ENCODE measurements around the gene GNAZ.

GNAZ gene

DNA sequence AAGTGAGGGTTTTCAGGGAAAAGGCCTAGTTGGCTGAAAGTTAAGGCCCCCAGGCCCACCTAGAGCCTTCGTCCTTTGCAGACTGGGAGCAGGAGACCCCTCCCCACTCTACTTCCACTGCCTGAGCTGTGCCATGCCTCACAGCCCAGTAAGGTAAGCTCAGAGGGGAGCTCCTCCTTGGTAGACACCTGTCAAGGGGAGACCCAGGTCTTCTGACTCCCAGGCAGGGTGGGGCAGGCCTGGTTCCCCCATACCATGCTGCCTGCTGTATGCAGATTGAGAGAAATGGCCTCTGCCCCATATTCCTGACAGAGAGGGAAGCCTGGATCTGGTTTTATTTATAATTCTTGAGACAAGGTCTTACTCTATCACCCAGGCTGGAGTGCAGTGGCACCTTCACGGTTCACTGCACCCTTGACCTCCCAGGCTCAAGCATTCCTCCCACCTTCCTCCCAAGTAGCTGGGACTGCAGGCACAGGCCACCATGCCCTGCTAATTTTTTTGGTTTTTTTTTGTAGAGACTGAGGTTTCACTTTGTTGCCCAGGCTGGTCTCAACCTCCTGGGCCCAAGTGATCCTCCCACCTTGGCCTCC is 75.7 kb downstream of the GNAZ start:
- no peak for DNase-seq (ENCODE audit: low read depth)
- TF ChIP-seq, protein P1, sequence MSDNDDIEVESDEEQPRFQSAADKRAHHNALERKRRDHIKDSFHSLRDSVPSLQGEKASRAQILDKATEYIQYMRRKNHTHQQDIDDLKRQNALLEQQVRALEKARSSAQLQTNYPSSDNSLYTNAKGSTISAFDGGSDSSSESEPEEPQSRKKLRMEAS (IDR thresholded peaks at IDR 0.05; ENCODE audit: low read depth, low read length): no peak
- TF ChIP-seq POLR2A (IDR thresholded peaks at IDR 0.05; ENCODE audit: extremely low read depth, insufficient read length) (no peak), MYC (IDR thresholded peaks at IDR 0.05; ENCODE audit: low read depth, low read length) (no peak)
- TF ChIP-seq, protein P2, sequence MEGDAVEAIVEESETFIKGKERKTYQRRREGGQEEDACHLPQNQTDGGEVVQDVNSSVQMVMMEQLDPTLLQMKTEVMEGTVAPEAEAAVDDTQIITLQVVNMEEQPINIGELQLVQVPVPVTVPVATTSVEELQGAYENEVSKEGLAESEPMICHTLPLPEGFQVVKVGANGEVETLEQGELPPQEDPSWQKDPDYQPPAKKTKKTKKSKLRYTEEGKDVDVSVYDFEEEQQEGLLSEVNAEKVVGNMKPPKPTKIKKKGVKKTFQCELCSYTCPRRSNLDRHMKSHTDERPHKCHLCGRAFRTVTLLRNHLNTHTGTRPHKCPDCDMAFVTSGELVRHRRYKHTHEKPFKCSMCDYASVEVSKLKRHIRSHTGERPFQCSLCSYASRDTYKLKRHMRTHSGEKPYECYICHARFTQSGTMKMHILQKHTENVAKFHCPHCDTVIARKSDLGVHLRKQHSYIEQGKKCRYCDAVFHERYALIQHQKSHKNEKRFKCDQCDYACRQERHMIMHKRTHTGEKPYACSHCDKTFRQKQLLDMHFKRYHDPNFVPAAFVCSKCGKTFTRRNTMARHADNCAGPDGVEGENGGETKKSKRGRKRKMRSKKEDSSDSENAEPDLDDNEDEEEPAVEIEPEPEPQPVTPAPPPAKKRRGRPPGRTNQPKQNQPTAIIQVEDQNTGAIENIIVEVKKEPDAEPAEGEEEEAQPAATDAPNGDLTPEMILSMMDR (IDR thresholded peaks at IDR 0.05; ENCODE audit: low read depth, low read length): no peak
- no peak overlapping the region for H3K4me3 ChIP-seq (ENCODE audit: low read depth, low read length)

DNA sequence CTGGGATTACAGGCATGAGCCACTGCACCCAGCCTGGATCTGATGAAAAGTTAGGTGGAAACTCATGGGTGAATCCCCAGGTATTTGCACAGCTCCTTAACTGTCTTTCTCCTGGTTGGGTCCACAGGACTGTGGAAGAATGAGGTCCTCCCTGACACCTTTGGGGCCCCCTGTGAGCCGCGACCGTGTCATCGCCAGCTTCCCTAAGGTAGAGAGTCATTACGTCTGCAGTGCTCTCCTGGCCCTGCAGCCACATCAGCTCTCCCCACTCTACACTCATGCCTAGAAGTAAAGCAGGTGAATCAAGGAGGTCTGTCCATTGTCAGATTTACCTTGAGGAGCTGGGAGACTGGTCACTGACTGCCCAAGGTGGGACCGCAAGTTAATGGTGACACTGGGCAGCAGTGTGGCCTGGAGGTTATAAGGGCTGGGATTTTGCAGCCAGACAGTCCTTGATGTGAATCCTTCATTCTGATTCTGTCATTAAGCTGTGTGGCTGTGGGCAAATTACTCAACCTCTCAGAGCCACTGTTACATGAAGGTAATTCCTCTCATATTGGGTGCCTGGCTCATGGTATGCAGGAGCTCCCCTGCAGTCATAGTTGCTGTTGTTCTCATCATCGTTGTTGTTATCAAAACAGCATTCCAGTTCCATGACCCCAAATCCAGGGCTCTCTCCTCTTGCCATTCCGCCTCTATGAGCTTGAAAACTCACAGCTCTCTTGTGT is 76.3 kb downstream of the GNAZ start:
- no peak overlapping the region for H3K4me3 ChIP-seq (ENCODE audit: low read depth, low read length)
- no peak for DNase-seq (ENCODE audit: low read depth)
- TF ChIP-seq, protein P1 (IDR thresholded peaks at IDR 0.05; ENCODE audit: low read depth, low read length): no peak
- TF ChIP-seq MYC (IDR thresholded peaks at IDR 0.05; ENCODE audit: low read depth, low read length) (no peak), POLR2A (IDR thresholded peaks at IDR 0.05; ENCODE audit: extremely low read depth, insufficient read length) (no peak)
- TF ChIP-seq, protein P2 (IDR thresholded peaks at IDR 0.05; ENCODE audit: low read depth, low read length): no peak

DNA sequence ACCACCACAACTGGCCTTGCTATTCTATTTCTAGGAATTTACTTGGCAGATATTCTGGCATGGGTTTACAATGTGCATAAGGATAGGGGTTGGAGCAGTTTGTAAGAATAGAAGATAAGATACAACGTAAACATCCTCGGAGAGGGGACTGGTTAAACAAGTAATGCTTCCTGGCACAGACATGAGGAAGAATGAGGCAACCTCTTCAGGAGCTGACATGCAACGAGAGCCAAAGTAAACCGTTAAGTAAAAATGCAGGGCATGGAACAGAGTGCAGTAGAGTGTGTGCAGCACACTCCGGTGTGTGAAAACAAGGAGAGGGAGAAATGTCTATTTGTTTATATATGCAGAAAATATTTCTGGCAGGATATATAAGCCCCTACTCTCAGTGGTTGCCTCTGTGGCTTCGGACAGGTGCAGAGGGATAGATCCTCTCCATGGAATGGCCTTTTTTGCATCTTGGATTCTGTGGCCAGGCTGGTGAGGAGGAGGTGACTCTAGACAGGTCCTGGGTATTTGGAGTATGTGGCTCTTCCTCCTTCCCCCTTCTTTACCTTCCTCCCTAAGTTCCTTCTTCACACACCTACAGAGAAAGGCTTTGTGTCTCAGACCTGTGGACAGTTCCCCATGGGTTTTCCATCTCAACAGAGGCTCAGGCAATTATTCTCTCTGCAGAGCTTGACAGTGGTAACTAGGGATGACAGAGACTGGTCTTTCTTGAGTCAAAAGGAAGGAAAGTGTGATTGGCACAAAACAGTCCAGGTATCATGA is 77.5 kb downstream of the GNAZ start:
- H3K4me3 ChIP-seq (ENCODE audit: low read depth, low read length): no peak overlapping the region
- TF ChIP-seq POLR2A (IDR thresholded peaks at IDR 0.05; ENCODE audit: extremely low read depth, insufficient read length) (no peak), MYC (IDR thresholded peaks at IDR 0.05; ENCODE audit: low read depth, low read length) (no peak)
- TF ChIP-seq, protein P1 (IDR thresholded peaks at IDR 0.05; ENCODE audit: low read depth, low read length): no peak
- TF ChIP-seq, protein P2 (IDR thresholded peaks at IDR 0.05; ENCODE audit: low read depth, low read length): no peak
- DNase-seq (ENCODE audit: low read depth): no peak

DNA sequence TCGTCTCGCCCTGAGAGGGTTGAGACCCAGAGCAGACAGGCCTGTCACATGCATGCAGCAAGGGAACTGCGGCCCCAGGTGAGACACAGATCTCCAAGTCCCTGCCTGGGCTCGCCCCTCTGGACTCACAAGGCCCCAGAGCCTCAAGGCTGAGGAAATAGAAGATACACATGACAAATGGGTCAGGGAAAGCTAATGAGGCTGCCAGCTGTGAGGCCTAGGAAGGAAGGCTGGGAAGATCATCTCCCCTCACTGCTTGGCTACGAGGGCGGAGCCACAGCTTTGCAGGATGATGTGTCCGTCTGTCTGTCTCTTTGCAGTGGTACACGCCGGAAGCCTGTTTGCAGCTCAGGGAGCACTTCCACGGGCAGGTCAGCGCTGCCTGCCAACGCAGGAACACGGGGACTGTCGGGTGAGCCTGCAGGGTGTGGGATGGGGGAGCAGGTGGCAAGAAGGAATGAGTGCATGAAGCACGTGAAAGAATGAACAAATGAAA is 79.5 kb downstream of the GNAZ start:
- no peak for DNase-seq (ENCODE audit: low read depth)

DNA sequence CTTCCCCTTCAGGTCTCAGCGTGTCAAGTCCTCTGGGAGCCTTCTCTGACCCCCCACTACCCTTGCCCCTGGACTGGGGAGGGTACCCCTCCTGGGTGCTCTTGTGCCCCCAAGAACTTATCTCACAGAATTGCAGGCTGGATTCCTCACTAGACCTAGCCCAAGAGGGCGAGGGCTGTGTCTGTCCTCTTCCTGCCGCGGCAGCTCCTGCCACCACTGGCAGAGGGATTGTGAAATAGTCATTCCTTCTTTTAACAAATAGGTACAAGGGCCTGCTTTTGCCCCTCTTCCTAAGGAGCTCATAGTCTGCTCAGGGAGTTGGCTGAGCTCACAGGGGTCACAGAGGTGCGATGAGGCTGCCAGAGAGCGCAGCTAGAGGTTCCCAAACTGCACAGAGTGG is 80.4 kb downstream of the GNAZ start:
- TF ChIP-seq, protein P1 (IDR thresholded peaks at IDR 0.05; ENCODE audit: low read depth, low read length): no peak
- TF ChIP-seq, protein P2 (IDR thresholded peaks at IDR 0.05; ENCODE audit: low read depth, low read length): no peak
- TF ChIP-seq POLR2A (IDR thresholded peaks at IDR 0.05; ENCODE audit: extremely low read depth, insufficient read length) (no peak), MYC (IDR thresholded peaks at IDR 0.05; ENCODE audit: low read depth, low read length) (no peak)
- H3K4me3 ChIP-seq (ENCODE audit: low read depth, low read length): no peak overlapping the region
- DNase-seq (ENCODE audit: low read depth): no peak

More for the DNA sequence above, 79.5 kb downstream of the GNAZ start:
- H3K4me3 ChIP-seq (ENCODE audit: low read depth, low read length): no peak overlapping the region
- TF ChIP-seq, protein P1 (IDR thresholded peaks at IDR 0.05; ENCODE audit: low read depth, low read length): no peak
- no peak for TF ChIP-seq POLR2A (IDR thresholded peaks at IDR 0.05; ENCODE audit: extremely low read depth, insufficient read length)
- TF ChIP-seq, protein P2 (IDR thresholded peaks at IDR 0.05; ENCODE audit: low read depth, low read length): no peak
- no peak for TF ChIP-seq MYC (IDR thresholded peaks at IDR 0.05; ENCODE audit: low read depth, low read length)

All from NB4 (cell line).